ENCODE data around the gene CLDND1. TPM values are rescaled to one million over a fixed set of nuclear protein-coding genes. Genes with fewer than 3 reads are reported as not detected.

The CLDND1 gene
- total RNA-seq, 4 donors from 2014 or later: 105 to 202 (median 162) TPM

DNA sequence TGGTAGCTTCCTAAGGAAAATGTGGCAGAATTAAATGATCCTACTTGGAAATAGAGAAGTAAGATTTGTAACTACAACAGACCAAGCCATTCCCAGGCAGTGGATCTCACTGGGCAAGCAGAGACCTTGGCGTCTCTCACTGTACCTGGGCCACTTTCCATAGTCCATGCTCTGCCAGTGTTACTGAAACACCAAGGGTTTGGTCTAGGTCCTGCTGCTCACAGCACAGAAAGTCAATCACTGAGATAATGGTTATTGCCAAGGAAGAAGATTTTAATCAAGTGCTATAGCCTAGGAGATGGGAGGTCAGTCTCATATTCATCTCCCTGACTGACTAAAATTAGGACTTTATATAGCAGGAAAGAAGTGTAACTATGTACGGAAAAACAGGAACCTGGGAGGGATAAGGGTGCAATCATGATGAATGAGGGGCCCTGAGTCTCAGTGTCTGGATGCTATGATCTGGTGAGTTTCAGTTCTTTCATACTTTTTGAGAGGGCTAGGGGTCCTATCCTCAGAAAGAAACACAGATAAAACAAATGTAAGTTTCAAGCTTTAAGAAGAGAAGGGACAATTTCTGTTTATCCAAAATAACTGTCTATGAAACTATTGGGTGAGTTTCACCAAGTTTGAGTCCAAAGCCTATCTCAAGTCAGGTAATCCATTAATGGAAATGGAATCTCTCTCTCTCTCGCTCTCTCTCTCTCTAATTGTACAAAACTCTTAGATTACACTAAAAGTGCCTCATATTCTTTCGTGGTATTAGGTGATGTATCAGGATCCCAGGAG is 29.7 kb upstream of the CLDND1 start:
- Histone ChIP-seq H3K9me3 (no peaks in the 10 kb centered on the region), H3K27ac (peak overlapping the region; percentile 45 to 70 (median 62)), H3K27me3 (no peaks in the 10 kb centered on the region), H3K4me1 (peaks cover 0 to 7% (median 0%) of the 10 kb centered on the region in 4 donors), H3K4me3 (no peak overlapping the region), H3K36me3 (no peaks in the 10 kb centered on the region)
- in situ Hi-C loops (cut with MboI; ENCODE audit: low pct_ligation_motif_present in 1 of 4, low pct_unique_long_range_greater_than_20kb in 1 of 4, low sequenced_read_pairs in 3 of 4) (no loop called here), intact Hi-C loops (cut with DNase I; ENCODE audit: low total_unique reads) (no loop called here)
- no peak for DNase-seq
- WGBS, 2 donors (ENCODE audit: low coverage in 1 of 2): 56 to 67% methylated on average over 3 to 4 of the region's 4 CpGs
- TF ChIP-seq, protein P1, sequence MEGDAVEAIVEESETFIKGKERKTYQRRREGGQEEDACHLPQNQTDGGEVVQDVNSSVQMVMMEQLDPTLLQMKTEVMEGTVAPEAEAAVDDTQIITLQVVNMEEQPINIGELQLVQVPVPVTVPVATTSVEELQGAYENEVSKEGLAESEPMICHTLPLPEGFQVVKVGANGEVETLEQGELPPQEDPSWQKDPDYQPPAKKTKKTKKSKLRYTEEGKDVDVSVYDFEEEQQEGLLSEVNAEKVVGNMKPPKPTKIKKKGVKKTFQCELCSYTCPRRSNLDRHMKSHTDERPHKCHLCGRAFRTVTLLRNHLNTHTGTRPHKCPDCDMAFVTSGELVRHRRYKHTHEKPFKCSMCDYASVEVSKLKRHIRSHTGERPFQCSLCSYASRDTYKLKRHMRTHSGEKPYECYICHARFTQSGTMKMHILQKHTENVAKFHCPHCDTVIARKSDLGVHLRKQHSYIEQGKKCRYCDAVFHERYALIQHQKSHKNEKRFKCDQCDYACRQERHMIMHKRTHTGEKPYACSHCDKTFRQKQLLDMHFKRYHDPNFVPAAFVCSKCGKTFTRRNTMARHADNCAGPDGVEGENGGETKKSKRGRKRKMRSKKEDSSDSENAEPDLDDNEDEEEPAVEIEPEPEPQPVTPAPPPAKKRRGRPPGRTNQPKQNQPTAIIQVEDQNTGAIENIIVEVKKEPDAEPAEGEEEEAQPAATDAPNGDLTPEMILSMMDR (IDR thresholded peaks at IDR 0.05): no peak
- TF ChIP-seq EP300 (IDR thresholded peaks at IDR 0.05; ENCODE audit: low read depth): no peak
- TF ChIP-seq POLR2A (IDR thresholded peaks at IDR 0.05): no peak
- TF ChIP-seq POLR2AphosphoS5 (IDR thresholded peaks at IDR 0.05): no peak

GRCh38 chr3:98551754-98552153 is 29.1 kb upstream of the CLDND1 start:
- WGBS, 2 donors (ENCODE audit: low coverage in 1 of 2): 26 to 30% methylated on average over 3 of the region's 3 CpGs
- intact Hi-C loops (cut with DNase I; ENCODE audit: low total_unique reads) (no loop called here), in situ Hi-C loops (cut with MboI; ENCODE audit: low pct_ligation_motif_present in 1 of 4, low pct_unique_long_range_greater_than_20kb in 1 of 4, low sequenced_read_pairs in 3 of 4) (no loop called here)
- Histone ChIP-seq H3K27me3 (no peaks in the 10 kb centered on the region), H3K9me3 (no peaks in the 10 kb centered on the region), H3K4me1 (peaks cover 0 to 7% (median 0%) of the 10 kb centered on the region in 4 donors), H3K36me3 (no peaks in the 10 kb centered on the region), H3K27ac (peak overlapping the region; percentile 45 to 70 (median 62)), H3K4me3 (no peak overlapping the region)
- TF ChIP-seq POLR2A (IDR thresholded peaks at IDR 0.05) (no peak), EP300 (IDR thresholded peaks at IDR 0.05; ENCODE audit: low read depth) (no peak), POLR2AphosphoS5 (IDR thresholded peaks at IDR 0.05) (no peak)
- TF ChIP-seq, protein P1 (IDR thresholded peaks at IDR 0.05): no peak
- no peak for DNase-seq

DNA sequence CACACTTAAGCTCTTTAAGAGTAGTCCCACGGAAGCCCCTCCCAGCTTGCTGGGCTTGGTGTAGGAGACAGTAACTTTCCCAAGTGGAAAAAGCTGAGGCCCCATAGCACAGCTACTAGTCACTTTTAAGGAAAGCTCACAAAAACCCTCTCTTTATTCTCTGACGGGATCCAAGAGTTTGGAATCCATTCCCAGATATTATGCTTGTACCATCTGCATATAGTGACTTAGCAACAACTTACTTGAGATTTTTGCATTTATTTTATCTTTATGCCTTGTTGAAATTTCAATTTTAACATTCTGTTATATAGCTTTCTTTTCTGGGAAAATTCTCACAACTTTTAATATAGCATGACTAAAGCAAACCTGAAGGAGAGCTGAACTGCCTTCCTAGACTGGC is 28.5 kb upstream of the CLDND1 start:
- H3K4me3 ChIP-seq: no peak overlapping the region
- TF ChIP-seq POLR2A (IDR thresholded peaks at IDR 0.05) (no peak), EP300 (IDR thresholded peaks at IDR 0.05; ENCODE audit: low read depth) (no peak), POLR2AphosphoS5 (IDR thresholded peaks at IDR 0.05) (no peak)
- TF ChIP-seq, protein P1 (IDR thresholded peaks at IDR 0.05): no peak
- in situ Hi-C loops (cut with MboI; ENCODE audit: low pct_ligation_motif_present in 1 of 4, low pct_unique_long_range_greater_than_20kb in 1 of 4, low sequenced_read_pairs in 3 of 4) (no loop called here), intact Hi-C loops (cut with DNase I; ENCODE audit: low total_unique reads) (no loop called here)
- H3K27me3 ChIP-seq: no peaks in the 10 kb centered on the region
- no peaks in the 10 kb centered on the region for H3K9me3 ChIP-seq
- H3K27ac ChIP-seq: peak overlapping the region in 3 of 4 donors; percentile 62 to 70 (median 63)
- H3K36me3 ChIP-seq: no peaks in the 10 kb centered on the region
- peaks cover 0 to 7% (median 0%) of the 10 kb centered on the region in 4 donors for H3K4me1 ChIP-seq
- no peak for DNase-seq
- WGBS, 2 donors (ENCODE audit: low coverage in 1 of 2): 70 to 89% methylated on average over 1 to 2 of the region's 2 CpGs

GRCh38 chr3:98550833-98551232 is 28.1 kb upstream of the CLDND1 start:
- WGBS, 2 donors (ENCODE audit: low coverage in 1 of 2): 93 to 96% methylated on average over 3 of the region's 3 CpGs

More at GRCh38 chr3:98550833-98551232, 28.1 kb upstream of the CLDND1 start:
- Histone ChIP-seq H3K4me1 (peaks cover 0 to 7% (median 0%) of the 10 kb centered on the region in 4 donors), H3K27ac (peak overlapping the region in 1 of 4 donors; percentile 62), H3K9me3 (no peaks in the 10 kb centered on the region), H3K36me3 (no peaks in the 10 kb centered on the region), H3K4me3 (no peak overlapping the region), H3K27me3 (no peaks in the 10 kb centered on the region)
- TF ChIP-seq, protein P1 (IDR thresholded peaks at IDR 0.05): no peak
- TF ChIP-seq EP300 (IDR thresholded peaks at IDR 0.05; ENCODE audit: low read depth) (no peak), POLR2A (IDR thresholded peaks at IDR 0.05) (no peak), POLR2AphosphoS5 (IDR thresholded peaks at IDR 0.05) (no peak)
- intact Hi-C loops (cut with DNase I; ENCODE audit: low total_unique reads): no loop called here
- in situ Hi-C loops (cut with MboI; ENCODE audit: low pct_ligation_motif_present in 1 of 4, low pct_unique_long_range_greater_than_20kb in 1 of 4, low sequenced_read_pairs in 3 of 4): no loop called here
- no peak for DNase-seq

All from transverse colon (tissue), 4 donors.